Measurements from ENCODE around the gene WNT3A.

WNT3A gene

DNA sequence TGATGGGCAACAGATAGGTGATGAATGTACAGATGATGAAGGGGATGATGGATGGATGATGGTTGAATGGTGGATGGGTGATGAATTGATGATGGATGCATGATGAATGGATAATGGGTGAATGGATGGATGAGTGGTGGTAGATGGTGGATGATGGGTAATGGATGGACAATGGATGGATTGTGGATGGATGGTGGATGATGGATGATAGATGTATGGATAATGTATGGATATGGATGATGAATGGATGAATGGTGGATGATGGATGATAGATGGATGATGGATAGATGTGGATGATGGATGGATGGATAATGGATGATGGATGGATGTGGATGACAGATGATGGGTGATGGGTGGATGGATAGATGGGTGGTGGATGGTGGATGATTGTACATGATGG, 35.7 kb downstream of the WNT3A start:
- no peak for DNase-seq (ENCODE audit: low read depth, low spot score)

DNA sequence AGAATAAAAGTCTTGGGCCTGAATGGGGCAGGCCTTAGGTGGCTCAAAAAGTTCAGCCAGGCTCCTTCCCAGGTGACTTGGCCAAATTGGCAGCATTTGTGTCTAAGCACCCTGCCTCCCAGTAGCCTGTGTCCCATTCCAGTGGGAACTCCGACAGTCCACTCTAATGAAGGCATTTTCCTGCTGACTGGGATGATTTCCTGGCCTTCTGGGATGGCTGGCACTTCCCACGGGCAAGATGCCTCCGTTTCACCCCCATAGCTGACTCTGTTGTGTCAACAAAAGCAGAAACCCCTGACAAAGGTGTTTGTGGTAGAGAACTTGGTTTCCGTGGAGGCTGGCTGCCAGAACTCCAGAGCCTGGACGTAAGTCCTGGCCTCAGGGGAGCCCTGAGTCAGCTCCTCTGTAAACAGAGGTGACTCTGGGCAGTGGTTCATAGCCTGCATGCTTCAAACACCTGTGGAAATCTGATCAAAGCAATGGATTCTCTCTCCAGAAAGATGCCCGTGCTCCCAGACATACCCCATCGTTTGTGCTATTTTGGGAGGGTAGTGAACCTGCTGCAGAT, 36.6 kb downstream of the WNT3A start:
- DNase-seq (ENCODE audit: low read depth, low spot score), result no peak
- H3K4me3 ChIP-seq (ENCODE audit: low read length), result no peak overlapping the region

More for the DNA sequence above, 35.7 kb downstream of the WNT3A start:
- no peak overlapping the region for H3K4me3 ChIP-seq (ENCODE audit: low read length)

DNA sequence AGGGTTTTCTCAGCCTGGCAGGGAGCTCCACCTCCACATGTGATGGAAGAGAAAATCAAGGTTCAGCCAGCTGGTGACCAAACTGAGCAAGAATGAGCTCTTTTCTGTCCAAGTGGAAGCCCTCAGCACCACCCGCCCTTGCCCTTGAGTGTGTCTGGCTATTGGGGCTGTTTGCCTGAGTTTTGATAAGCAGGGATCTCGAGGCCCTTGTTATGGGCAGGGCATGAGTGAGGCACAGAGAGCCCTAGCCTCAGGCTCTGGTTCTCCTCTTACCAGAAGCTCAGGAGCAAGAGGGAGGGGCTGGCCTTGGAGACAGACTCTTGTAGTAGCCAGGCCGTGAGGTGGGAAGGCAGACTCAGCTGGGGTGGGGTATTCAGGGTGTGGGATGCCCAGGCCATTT, 38.2 kb downstream of the WNT3A start:
- H3K4me3 ChIP-seq (ENCODE audit: low read length), result no peak overlapping the region
- DNase-seq (ENCODE audit: low read depth, low spot score), result no peak

DNA sequence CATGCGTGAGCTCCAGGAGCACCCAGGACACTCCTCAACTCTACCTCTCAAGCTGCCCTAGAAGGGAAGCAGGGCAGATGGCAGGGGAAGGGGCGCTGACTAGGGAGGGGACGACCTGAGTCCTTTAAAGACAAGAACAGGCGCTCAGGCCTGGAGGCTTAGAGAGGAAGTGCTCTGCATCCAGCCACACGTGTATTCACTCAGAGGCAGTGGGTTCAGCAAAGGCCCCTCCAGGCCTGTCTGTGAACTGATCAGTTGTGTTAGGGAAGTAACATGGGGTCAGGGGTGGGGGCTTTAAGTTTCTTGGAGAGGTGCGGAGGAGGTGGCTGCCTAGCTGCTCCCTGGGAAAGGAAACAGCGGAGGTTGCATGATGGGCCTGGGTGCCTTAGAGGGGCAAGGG, 38.6 kb downstream of the WNT3A start:
- DNase-seq (ENCODE audit: low read depth, low spot score), result no peak

DNA sequence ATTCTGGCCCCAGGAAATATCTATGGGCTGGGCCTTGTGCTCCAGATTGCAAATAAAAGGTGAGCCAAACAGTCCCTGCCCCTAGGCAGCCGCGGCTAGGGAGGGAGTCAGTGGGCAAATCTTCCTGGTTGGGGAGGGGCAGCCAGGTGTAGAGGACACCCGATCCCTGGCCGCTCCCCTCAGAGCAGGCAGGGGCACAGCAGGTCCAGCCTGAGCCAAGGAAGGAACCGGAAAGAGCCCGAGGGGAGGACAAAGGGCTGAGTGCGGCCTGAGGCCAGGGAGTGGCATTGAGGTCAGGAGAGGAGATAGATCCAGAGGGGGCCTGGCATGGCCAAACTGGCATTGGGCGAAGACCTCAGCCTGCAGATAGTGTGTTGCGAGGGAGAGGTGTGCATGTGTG, 39.1 kb downstream of the WNT3A start:
- H3K4me3 ChIP-seq (ENCODE audit: low read length), result no peak overlapping the region
- DNase-seq (ENCODE audit: low read depth, low spot score), result no peak

More for the DNA sequence above, 38.6 kb downstream of the WNT3A start:
- H3K4me3 ChIP-seq (ENCODE audit: low read length), result no peak overlapping the region

DNA sequence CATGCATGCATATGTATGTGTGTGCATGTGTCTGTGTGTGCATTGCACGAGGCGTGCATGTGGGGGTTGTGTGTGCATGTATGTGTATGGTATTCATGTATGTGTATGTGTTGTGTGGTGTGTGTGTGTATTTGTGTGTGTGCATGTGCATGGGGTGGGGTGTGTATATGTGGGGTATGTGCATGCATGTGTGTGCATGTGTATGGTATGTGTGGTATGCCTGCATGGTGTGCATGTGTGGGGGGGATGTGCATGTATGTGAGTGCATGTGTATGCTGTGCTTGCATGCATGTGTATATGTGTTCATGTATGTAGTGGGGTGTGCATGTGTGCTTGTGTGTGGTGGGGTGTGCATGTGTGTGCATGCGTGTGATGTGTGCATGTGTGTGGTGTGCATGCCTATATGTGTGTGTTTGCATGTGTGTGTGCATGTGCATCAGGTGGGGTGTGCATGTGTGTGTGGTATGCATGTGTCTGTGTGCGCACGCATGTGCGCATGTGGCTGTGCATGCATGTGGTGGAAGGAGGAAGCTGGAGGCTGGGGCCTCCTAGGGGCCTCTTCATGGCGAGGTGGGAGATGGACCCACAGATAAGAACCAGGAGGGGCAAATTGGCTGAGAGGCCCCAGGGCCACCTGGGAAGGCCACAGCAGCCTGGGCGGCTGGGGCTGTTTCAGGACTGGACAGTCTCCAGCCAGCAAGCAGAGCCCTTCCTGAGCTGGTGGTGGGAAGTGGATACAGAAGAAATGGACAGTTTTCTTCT, 39.8 kb downstream of the WNT3A start:
- no peak for DNase-seq (ENCODE audit: low read depth, low spot score)

DNA sequence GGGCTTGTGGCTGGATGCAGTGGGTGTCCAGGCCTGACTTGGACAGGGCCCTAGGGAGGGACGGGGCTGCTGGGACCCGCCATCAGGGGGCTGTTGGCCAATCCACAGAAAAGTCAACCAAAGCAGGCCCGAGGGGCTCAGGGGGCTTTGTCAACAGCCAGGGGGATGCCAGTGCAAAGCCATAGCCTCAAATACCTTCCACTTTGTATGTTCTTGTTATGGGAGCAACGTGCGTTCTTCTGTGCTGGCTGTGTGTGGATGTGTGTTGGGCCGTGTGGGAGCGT, 40.3 kb downstream of the WNT3A start:
- H3K4me3 ChIP-seq (ENCODE audit: low read length), result no peak overlapping the region
- no peak for DNase-seq (ENCODE audit: low read depth, low spot score)

More for the DNA sequence above, 39.8 kb downstream of the WNT3A start:
- H3K4me3 ChIP-seq (ENCODE audit: low read length), result no peak overlapping the region

DNA sequence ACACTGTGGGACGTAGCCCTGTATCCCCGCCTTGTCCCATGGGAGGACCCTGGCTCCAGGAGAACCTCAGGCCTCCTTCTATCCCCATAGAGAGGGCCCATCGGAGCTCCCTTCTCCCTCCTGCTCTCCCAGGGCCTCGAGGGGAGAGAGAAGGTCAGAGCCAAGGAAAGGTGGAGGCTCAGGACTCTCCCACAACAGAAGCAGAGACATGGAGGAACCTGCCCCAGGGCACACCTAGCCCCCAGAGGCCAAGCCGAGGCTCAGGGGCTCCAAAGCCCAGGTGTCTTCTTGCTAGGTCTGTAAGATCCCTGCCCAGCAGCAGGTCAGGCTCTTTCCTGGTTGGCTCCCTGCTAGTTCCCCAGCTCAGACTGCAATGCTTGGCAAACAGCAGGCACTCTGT, 41.3 kb downstream of the WNT3A start:
- no peak for DNase-seq (ENCODE audit: low read depth, low spot score)

DNA sequence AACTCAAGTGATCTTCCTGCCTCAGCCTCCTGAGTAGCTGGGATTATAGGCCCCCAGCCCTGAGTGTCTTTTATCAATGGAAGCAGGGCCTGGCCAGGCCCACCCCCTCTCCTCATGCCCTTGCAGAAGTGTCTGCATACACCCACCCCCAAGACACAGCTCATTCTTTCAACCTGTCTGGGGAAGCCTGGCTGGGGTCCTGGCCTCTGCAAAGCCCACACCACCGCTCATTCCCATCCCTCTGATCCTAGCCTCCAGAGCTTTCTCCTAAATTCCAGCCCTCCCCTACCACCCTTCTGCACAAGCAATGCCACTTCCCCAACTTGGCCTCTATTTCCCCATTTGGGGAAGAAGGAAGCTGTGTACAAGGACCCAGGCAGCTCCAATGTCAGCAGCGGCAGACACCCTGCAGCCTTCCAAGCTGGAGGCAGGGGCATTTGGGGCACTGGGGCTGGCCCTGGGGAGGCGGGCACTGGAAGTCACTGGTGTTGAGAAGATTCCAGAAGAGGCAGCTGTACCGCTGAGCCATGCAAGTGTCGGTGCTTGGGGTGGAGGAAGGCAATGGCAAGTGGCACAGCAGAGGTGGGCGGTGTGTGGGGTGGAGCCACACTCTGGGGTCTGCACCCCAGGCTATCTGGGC, 42.0 kb downstream of the WNT3A start:
- DNase-seq (ENCODE audit: low read depth, low spot score), result no peak

More for the DNA sequence above, 41.3 kb downstream of the WNT3A start:
- no peak overlapping the region for H3K4me3 ChIP-seq (ENCODE audit: low read length)

DNA sequence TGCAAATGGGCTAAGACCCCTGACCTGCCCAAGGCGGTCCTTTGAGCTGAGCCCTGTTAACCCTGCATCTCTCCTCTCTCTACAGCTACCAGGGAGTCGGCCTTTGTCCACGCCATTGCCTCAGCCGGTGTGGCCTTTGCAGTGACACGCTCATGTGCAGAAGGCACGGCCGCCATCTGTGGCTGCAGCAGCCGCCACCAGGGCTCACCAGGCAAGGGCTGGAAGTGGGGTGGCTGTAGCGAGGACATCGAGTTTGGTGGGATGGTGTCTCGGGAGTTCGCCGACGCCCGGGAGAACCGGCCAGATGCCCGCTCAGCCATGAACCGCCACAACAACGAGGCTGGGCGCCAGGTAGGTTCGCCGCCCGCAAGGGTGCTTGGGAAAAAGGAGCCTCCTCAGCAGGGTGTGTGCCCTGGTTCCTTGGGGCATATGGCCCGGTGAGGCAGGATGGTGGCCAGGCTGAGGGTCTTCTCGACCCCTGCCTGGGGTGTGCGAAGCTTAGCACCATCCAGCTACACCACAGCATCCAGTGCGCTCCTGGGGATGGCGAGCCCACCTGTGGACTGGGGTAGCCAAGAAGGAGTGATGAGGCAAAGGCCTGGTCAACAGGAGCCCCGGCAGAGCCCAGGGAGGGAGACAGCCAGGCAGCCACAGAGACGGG, 43.9 kb downstream of the WNT3A start:
- no peak overlapping the region for H3K4me3 ChIP-seq (ENCODE audit: low read length)
- DNase-seq (ENCODE audit: low read depth, low spot score), result no peak

More for the DNA sequence above, 42.0 kb downstream of the WNT3A start:
- no peak overlapping the region for H3K4me3 ChIP-seq (ENCODE audit: low read length)

DNA sequence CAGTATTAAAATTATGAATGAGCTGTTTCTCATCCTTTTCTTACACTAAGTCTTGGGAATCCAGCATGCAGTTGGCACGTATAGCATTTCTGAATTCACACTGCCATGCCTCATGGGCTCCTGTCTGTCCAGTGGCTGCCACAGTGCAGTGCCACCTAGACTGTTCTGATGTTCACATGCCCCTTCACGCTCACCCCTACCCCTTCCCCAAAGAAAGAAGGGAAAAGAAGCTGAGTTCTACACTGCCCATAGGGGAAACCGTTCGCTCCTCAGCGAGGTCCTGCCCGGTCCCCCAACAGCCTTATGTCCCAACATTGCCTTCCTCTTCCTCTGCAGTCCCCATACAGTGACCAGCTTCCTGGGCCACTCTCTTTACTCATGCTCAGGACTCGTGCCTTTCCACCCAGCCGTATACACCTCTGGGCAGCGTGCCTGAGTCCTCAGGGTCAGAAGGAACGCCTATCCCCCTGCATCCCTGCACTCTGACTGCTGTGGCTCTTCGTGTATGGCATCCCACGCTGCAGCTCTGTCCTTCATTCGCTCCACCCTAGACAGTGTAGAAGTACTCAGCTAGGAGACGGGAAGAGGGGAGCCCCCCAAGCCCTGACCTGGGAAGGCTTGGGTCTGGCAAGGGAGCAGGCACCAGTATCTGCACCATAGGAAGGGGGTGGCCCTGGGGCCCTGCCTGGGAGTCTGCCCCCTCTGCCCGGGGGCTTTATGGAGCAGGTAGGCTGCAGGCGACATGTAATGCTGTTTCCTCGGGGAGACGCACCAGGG, 51.6 kb downstream of the WNT3A start:
- no peak overlapping the region for H3K4me3 ChIP-seq (ENCODE audit: low read length)
- no peak for DNase-seq (ENCODE audit: low read depth, low spot score)

DNA sequence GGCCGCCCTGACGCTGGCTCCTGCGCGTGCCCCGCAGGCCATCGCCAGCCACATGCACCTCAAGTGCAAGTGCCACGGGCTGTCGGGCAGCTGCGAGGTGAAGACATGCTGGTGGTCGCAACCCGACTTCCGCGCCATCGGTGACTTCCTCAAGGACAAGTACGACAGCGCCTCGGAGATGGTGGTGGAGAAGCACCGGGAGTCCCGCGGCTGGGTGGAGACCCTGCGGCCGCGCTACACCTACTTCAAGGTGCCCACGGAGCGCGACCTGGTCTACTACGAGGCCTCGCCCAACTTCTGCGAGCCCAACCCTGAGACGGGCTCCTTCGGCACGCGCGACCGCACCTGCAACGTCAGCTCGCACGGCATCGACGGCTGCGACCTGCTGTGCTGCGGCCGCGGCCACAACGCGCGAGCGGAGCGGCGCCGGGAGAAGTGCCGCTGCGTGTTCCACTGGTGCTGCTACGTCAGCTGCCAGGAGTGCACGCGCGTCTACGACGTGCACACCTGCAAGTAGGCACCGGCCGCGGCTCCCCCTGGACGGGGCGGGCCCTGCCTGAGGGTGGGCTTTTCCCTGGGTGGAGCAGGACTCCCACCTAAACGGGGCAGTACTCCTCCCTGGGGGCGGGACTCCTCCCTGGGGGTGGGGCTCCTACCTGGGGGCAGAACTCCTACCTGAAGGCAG, 52.3 kb downstream of the WNT3A start:
- H3K4me3 ChIP-seq (ENCODE audit: low read length), result no peak overlapping the region
- no peak for DNase-seq (ENCODE audit: low read depth, low spot score)

DNA sequence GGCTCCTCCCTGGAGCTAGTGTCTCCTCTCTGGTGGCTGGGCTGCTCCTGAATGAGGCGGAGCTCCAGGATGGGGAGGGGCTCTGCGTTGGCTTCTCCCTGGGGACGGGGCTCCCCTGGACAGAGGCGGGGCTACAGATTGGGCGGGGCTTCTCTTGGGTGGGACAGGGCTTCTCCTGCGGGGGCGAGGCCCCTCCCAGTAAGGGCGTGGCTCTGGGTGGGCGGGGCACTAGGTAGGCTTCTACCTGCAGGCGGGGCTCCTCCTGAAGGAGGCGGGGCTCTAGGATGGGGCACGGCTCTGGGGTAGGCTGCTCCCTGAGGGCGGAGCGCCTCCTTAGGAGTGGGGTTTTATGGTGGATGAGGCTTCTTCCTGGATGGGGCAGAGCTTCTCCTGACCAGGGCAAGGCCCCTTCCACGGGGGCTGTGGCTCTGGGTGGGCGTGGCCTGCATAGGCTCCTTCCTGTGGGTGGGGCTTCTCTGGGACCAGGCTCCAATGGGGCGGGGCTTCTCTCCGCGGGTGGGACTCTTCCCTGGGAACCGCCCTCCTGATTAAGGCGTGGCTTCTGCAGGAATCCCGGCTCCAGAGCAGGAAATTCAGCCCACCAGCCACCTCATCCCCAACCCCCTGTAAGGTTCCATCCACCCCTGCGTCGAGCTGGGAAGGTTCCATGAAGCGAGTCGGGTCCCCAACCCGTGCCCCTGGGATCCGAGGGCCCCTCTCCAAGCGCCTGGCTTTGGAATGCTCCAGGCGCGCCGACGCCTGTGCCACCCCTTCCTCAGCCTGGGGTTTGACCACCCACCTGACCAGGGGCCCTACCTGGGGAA, 53.0 kb downstream of the WNT3A start:
- no peak overlapping the region for H3K4me3 ChIP-seq (ENCODE audit: low read length)
- DNase-seq (ENCODE audit: low read depth, low spot score), result peak; percentile 28

DNA sequence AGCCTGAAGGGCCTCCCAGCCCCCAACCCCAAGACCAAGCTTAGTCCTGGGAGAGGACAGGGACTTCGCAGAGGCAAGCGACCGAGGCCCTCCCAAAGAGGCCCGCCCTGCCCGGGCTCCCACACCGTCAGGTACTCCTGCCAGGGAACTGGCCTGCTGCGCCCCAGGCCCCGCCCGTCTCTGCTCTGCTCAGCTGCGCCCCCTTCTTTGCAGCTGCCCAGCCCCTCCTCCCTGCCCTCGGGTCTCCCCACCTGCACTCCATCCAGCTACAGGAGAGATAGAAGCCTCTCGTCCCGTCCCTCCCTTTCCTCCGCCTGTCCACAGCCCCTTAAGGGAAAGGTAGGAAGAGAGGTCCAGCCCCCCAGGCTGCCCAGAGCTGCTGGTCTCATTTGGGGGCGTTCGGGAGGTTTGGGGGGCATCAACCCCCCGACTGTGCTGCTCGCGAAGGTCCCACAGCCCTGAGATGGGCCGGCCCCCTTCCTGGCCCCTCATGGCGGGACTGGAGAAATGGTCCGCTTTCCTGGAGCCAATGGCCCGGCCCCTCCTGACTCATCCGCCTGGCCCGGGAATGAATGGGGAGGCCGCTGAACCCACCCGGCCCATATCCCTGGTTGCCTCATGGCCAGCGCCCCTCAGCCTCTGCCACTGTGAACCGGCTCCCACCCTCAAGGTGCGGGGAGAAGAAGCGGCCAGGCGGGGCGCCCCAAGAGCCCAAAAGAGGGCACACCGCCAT, 53.8 kb downstream of the WNT3A start:
- no peak for DNase-seq (ENCODE audit: low read depth, low spot score)

DNA sequence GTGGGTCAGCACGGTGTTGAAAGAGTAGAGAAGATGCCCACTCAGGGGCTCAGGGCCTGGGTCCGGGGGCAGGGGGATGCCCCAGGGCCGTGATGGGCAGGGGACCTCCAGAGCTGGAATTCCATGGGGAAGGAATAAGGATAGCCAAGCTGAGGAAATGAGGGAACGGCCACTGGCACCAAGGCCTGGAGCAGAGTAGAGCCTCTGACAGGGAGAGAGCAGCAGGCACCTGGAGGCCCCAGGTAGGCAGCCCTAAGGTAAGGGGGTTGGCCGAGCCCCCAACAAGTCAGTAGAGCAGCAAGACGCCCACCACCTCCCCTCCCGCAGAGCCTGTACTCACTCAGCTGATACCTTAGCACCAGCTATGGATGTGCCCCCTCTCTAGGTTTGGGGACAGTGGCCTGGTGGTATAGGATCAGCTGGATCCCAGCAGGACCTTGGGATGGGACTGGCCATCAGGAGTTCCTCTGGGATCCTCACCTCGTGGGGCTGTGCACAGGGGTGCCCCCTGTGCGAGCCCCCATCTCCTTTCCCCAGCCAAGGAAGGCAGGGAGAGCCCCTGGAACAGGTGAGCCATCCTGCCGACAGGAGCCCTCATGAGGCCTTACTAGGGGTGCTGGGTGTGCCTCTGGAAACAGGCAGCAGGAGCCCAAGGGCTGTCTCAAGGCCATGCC, 54.8 kb downstream of the WNT3A start:
- H3K4me3 ChIP-seq (ENCODE audit: low read length), result no peak overlapping the region
- no peak for DNase-seq (ENCODE audit: low read depth, low spot score)

More for the DNA sequence above, 53.8 kb downstream of the WNT3A start:
- no peak overlapping the region for H3K4me3 ChIP-seq (ENCODE audit: low read length)

DNA sequence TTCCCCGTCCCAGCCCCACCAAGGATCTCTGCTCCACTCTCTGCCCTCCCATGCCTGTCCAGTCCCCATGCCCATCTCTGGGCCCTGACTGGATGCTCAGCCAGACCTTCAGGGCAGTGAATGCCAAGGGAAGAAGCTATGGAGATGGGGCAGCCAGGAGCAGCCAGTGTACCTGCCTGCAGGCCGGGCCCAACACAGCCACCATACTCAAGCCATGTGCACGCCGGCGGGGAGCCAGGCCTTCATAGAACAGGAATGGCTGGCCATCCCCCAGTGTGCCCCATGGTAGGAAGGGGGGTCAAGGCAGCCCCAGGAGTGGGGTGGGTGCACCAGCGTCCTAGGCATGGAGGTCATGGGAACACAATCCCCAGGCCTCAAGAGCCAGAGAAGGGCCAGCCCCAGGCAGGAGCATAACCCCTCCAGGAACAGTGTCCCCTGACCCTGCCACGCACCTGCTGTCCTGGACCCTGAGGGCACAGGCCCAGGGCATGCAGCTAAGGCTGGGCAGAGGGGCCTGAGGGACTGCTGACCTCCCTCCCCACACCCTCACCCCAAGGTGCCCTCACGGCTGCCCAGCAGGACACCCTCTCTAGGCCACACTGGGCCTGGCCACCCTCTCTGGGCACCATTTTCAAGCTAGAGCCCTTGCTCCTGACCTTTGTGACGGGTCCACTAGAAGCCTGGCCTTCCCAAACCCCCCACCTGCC, 55.4 kb downstream of the WNT3A start:
- H3K4me3 ChIP-seq (ENCODE audit: low read length), result no peak overlapping the region
- DNase-seq (ENCODE audit: low read depth, low spot score), result no peak
